Thyroid gland (tissue), 4 donors: ENCODE results near the gene PLCB1. TPM values are rescaled to one million over a fixed set of nuclear protein-coding genes. Genes with fewer than 3 reads are reported as not detected.

ENCODE experiments used
- DNase-seq, 2 donors: peaks; one replicate each; pipeline ENCODE4 v3.0.0-alpha.2; 2019
- H3K27ac ChIP-seq, 3 donors: fragments of 200-600 bp; sonication (generic); 1 replicate in 2 of 3; 2 replicates in 1 of 3; pipeline ENCODE4 v1.5.1; 2016 to 2019; ENCODE audit warnings: mild to moderate bottlenecking in 1 of 3, moderate library complexity in 1 of 3
- H3K27me3 ChIP-seq: fragments of 200-600 bp; sonication (generic); one replicate; pipeline ENCODE4 v1.5.1; 2019
- H3K36me3 ChIP-seq, 2 donors: fragments of 200-600 bp; sonication (generic); one replicate each; pipeline ENCODE4 v1.5.1; 2016 to 2019
- H3K4me1 ChIP-seq, 2 donors: fragments of 200-600 bp; sonication (generic); one replicate each; pipeline ENCODE4 v1.5.1; 2017 to 2019
- H3K4me3 ChIP-seq, 3 donors: fragments of 200-600 bp; sonication (generic); replicated peaks in 1 of 3; 1 replicate in 2 of 3; 2 replicates in 1 of 3; pipeline ENCODE4 v1.5.1; 2016; ENCODE audit warnings: mild to moderate bottlenecking in 1 of 3
- H3K9me3 ChIP-seq: fragments of 200-600 bp; sonication (generic); one replicate; pipeline ENCODE4 v1.5.1; 2017
- CTCF ChIP-seq, 6 experiments: fragments of 200-600 bp in 3 of 6; fragments of 450-650 bp in 3 of 6; sonication (generic) in 3 of 6; IDR thresholded peaks; one replicate each; pipeline ENCODE4 v1.5.1; 2016 to 2019; ENCODE audit warnings: antibody characterized with exemption in 6 of 6, mild to moderate bottlenecking in 2 of 6, inconsistent platforms in 1 of 6, moderate library complexity in 1 of 6
- POLR2A ChIP-seq, 2 donors: fragments of 450-650 bp; IDR thresholded peaks; one replicate each; pipeline ENCODE4 v1.6.1; 2017; ENCODE audit warnings: antibody characterized with exemption in 2 of 2, mild to moderate bottlenecking in 2 of 2, moderate library complexity in 1 of 2
- WGBS, 2 donors: methylation state at CpG; one replicate each; pipeline ENCODE4 v1.1.5; 2017; 5-methylcytosine and 5-hydroxymethylcytosine counted together
- intact Hi-C: fragments of 100-400 bp; cut with DNase I; formaldehyde crosslinking; loops from one replicate; pipeline ENCODE4 v1.15.1; 2023
- total RNA-seq, 4 donors: library from RNA; depleted of rRNA; stranded (reverse); fragments of >200 nt; gene quantifications; one replicate each; pipeline ENCODE4 v1.2.3, GENCODE V29; 2016

PLCB1 gene
- total RNA-seq, 4 donors from 2014 or later: 7.3 to 14.1 (median 11.0) TPM

- WGBS, 2 donors: 91 to 97% methylated on average over 1 of the region's 1 CpG
- Histone ChIP-seq H3K27me3 (no peaks in the 10 kb centered on the region), H3K9me3 (no peaks in the 10 kb centered on the region), H3K27ac (no peak overlapping the region), H3K36me3 (no peaks in the 10 kb centered on the region), H3K4me1 (no peaks in the 10 kb centered on the region), H3K4me3 (no peak overlapping the region)
- TF ChIP-seq POLR2A (IDR thresholded peaks at IDR 0.05) (no peak), CTCF (IDR thresholded peaks at IDR 0.05) (no peak)
- intact Hi-C loops: no loop called here
- no peak for DNase-seq
Measured at GRCh38 chr20:8291873-8292272, 159.8 kb downstream of the PLCB1 start.

- H3K27ac ChIP-seq: no peak overlapping the region
- H3K27me3 ChIP-seq: no peaks in the 10 kb centered on the region
- 83 to 88% methylated on average over 1 of the region's 1 CpG for WGBS, 2 donors
- H3K36me3 ChIP-seq: no peaks in the 10 kb centered on the region
- H3K4me1 ChIP-seq: no peaks in the 10 kb centered on the region
- no peak for DNase-seq
- H3K4me3 ChIP-seq: no peak overlapping the region
- intact Hi-C loops: no loop called here
- TF ChIP-seq POLR2A (IDR thresholded peaks at IDR 0.05) (no peak), CTCF (IDR thresholded peaks at IDR 0.05) (no peak)
- H3K9me3 ChIP-seq: no peaks in the 10 kb centered on the region
Measured at GRCh38 chr20:8292793-8293192, 160.7 kb downstream of the PLCB1 start.

- H3K27ac ChIP-seq: no peak overlapping the region
- intact Hi-C loops: no loop called here
- H3K36me3 ChIP-seq: no peaks in the 10 kb centered on the region
- H3K4me3 ChIP-seq: no peak overlapping the region
- WGBS, 2 donors: 88 to 90% methylated on average over 4 of the region's 4 CpGs
- H3K4me1 ChIP-seq: no peaks in the 10 kb centered on the region
- TF ChIP-seq POLR2A (IDR thresholded peaks at IDR 0.05): no peak
- no peak for TF ChIP-seq CTCF (IDR thresholded peaks at IDR 0.05)
- H3K9me3 ChIP-seq: no peaks in the 10 kb centered on the region
- no peak for DNase-seq
- H3K27me3 ChIP-seq: no peaks in the 10 kb centered on the region
Measured at GRCh38 chr20:8293750-8294149, 161.7 kb downstream of the PLCB1 start.

- intact Hi-C loops: no loop called here
- DNase-seq: no peak
- WGBS, 2 donors: 64 to 87% methylated on average over 2 of the region's 2 CpGs
Measured at GRCh38 chr20:8296536-8296935, 164.5 kb downstream of the PLCB1 start.

More at GRCh38 chr20:8296536-8296935, 164.5 kb downstream of the PLCB1 start:
- Histone ChIP-seq H3K36me3 (no peaks in the 10 kb centered on the region), H3K9me3 (no peaks in the 10 kb centered on the region), H3K27ac (no peak overlapping the region), H3K4me3 (no peak overlapping the region), H3K4me1 (no peaks in the 10 kb centered on the region), H3K27me3 (no peaks in the 10 kb centered on the region)
- TF ChIP-seq POLR2A (IDR thresholded peaks at IDR 0.05): no peak
- TF ChIP-seq CTCF (IDR thresholded peaks at IDR 0.05): no peak
